ENCODE results near the gene LDAF1.
"Not testable (repeated sequence)": the region's sequence is repeated elsewhere in the genome, so short reads cannot be mapped to it uniquely, and the experiment has no call there.

Gene LDAF1

DNA sequence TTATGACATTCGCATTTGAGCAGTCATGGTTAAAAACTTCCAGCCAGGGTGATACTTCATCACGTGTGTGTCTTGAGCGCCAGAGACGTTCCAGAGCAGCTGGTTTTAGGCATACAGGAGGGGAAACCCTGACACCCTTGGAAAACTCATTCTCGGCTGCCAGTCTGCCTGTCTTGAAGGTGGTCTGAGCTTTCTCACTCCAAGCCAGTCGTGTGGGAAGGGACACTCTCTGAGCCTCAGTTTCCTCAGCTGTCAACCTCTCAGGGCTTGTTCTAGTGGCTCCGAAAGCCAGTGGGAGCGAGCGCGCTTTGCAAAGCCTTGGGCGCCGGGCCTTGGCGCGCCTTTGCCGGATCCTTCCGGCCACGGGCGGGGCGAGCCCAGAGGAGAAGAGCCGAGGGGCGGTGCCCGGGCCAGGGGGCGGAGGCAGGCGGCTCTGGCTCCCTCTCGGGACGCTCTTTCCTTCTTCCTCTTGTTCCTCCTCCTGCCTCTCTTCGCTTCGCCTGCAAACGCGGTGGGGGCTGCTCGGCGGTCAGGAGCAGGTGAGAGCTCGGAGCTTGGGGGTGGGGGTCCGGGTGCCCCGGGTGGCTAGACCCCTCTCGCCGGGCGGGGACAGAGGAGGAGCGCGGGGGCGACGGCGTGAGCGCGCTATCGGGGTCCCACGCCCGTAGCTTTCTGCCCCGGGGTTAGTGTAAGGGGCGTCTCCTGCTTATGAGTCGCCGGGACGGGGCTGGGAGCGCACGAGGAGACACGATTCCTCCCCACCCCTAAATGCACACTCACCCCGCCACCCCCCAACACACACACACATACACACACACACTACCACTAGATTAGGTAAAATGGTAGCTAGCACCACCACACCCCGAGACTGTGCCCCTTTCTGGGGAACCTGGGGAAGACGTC, at the start of gene LDAF1:
Gene LDAF1, plus strand, starts transcription at position 467 of the 903 bp plus-strand sequence. CDS start 2,509 bp downstream, outside the sequence.
- DNase-seq, result peak; percentile 68 to 75

DNA sequence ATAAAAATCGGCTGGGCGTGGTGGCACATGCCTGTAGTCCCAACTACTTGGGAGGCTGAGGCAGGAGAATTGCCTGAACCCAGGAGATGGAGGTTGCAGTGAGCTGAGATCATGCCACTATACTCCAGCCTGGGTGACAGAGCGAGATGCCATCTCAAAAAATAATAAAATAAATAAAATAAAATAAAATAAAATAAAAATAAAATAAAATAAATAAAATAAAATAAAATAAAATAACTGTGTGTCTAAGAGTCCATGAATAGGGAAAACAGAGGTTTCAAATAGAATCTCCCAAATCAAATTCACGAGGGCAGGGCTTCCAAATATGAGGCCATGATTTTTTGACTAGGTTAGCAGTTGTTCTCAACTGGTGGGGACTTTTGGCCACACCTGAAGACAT, 42.9 kb upstream of the LDAF1 start:
- not testable (repeated sequence) for DNase-seq

DNA sequence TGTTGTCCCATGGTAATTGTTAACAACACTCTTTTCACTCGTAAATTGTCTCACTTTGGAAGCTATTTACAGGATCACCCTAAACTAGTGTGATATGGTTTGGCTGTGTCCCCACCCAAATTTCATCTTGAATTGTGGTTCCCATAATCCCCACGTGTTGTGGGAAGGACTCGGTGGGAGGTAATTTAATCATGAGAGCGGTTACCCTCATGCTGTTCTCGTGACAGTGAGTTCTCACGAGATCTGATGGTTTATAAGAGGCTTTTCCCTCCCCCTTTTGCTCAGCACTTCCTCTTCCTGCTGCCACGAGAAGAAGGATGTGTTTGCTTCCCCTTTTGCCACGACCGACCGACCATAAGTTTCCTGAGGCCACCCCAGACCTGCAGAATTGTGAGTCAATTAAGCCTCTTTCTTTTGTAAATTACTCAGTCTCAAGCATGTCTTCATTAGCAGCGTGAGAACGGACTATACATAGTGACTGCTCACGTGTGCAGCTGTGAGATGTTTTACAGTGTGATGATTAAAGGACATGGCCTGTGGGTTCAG, 42.3 kb upstream of the LDAF1 start:
- DNase-seq, result peak; percentile 3 to 29

DNA sequence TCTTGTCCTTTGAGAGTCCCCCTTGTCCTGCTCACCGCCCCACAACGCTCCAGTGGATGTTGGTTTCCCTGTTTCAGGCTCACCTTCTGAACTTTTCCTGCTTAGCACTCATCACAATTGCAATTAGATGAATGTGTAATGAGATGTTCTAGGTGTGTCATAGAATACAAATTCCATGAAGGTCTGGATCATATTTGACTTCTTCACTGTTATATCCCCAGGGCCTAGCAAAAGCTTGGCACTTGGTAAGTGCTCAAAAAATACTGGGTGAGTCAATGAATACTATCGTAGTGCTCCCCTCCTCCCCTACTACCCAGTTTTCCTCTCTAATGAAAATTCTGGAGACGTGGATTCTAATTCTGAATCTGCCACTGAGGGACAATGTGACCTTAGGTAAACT, 40.9 kb upstream of the LDAF1 start:
- no peak for DNase-seq

DNA sequence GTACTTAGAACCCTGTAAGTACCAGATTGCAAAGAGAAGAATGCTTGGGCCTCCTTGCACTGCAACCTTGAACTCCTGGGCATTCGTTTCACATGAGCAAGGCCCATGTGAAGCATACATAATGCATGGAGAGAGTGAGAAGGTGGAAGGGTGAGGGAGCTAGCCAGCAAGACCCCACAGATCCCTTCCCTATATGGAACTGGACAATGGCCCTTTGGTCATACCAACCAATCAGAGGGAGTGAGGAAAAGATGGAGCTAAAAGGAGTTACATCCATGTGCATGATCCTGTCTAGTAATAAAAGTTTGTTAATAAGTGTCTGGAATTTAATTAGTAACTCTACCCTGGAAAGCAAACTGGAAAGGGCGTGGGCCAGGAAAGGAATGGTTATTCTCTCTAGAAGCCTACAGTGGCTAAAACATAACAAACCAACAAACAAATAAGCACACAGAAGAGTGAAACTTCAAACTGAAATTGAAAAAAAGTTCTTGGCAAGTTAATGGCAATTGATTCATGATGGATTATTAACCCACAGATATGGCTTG, 37.4 kb upstream of the LDAF1 start:
- DNase-seq, result no peak

DNA sequence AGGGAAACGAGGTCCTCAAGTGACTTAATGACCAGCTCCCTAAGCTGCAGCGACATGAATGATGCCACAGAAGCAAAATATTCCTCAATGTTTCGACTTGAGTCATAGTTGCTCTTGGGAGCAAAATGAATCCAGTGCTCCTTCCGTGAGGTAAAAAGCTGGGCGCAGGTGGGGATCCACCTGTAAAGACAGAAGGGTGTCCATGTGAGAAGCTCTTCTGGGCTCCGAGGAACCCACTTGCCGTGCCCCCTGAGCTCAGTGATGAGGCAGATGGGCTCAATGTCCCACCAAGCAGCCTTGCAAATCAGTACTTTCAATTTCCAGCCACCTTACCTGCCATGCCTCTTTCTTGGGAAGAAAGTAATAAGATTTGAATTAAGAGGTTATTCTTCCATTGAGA, 33.3 kb upstream of the LDAF1 start:
- no peak for DNase-seq

DNA sequence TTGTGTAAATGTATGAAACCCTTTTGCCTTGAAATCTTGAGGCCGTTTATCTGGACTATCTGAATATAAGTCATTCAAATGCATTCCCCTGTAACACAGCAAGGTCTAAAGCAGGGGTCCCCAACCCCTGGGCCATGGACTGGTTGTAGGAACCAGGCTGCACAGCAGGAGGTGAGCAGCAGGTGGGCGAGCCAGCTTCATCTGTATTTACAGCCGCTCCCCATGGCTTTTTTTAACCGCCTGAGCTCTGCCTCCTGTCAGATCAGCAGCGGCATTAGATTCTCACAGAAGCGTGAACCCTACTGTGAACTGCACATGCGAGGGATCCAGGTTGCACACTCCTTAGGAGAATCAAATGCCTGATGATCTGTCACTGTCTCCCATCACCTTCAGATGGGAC, 32.0 kb upstream of the LDAF1 start:
- no peak for DNase-seq

DNA sequence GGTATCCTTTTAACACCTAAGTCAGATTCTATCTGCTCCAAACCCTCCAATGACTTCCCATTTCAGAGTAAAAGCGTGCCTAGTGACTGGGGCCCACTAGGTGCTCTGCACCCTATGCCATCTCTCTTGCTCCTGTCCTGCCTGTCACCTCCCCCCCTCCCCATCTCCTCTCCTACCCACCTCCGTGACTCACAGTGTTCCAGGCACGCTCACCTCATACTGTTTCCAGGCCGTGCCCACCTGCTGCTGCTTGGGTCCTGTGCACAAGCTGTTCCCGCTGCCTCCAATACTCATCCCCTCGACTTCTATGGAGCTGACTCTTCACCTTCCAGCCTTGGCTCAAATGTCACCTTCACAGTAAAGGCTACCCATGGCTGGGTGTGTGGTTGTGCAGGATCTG, 29.5 kb upstream of the LDAF1 start:
- no peak for DNase-seq

DNA sequence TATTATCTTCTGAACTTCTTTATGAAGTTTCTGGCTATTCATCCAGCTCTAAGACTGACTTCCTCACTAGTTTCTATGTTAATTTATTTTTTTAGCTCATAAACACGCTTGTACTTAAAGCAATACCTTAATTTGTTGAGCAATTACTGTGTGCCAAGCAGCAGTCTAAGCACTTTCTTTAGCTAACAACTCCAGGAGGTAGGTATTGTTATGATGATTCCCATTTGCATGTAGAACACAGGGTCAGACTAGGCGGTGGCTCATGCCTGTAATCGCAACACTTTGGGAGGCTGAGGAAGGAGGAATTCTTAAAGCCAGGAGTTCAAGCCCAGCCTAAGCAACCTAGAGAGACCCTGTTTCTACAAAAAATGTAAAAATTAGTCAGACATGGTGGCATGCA, 27.7 kb upstream of the LDAF1 start:
- no peak for DNase-seq

DNA sequence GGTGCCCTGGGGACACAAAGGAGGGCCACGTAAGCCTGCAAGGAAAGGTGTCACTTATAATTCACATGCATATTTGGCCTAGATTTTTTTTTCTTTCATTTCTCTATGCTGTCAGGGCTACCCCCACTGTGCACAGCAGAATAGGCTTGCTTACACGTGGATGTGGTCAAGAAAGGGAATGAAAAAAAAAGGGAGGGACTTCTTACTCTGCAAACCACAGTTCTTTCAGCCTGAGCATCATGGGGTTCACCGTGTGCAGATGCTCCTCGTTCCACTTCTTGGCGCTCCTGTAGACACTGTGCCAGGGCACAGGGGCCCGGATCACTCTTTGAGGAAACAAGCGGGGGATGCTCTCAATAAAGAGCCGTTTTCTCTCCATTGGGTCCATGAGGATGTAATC, 24.4 kb upstream of the LDAF1 start:
- DNase-seq, result no peak

DNA sequence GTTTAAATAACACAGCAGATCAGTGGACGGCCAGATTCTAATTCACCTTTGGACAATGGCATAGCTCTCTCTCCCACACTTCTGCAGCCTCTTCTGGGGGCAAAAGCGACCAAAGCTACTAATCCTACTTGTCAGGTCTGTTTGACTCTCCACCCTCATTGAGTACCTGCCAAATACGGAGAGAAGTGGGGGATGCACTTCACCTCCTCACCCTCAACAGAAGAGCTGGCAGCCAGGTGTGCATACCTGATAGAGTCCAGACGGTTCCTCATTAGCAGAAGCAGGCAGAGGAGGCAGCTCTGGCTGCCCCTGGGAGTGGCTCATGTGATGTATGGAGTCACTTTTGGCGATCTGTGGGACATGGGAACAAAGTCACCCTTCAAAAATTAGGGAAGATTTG, 12.7 kb upstream of the LDAF1 start:
- DNase-seq, result no peak

DNA sequence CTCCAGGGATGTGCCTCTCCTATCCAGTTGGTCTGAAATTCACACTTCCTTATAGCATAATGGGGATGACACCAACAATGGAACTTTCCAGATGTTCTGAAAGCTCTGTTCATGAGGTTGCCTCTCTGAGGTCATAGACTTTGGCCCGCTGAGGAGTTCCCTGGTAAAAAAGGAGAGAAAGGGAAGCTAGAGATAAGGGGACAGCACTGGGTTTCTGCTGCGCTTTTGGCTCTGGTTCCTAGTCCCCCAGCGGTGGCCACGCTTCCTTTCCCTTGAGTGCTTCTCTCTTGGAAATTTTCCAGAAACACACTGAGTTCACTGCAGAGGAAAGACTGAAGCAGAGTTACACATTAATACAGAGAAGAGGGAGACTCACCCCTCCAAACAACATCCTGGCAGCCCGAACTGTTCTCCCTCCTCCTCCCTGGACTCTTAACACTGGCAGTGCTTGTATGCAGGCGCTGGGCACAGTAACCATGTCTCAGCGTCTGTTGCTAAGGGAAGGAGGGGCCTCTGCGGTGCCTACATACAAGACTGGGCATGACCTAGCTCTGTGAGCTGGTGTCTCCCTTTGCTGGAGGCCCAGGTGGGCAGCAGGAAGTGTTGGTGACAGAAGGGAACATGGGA, 8.0 kb upstream of the LDAF1 start, which contains the start of gene DNAH3:
Gene DNAH3, minus strand, starts transcription at position 472 of the 627 bp plus-strand sequence. CDS start 527 bp downstream, outside the sequence.
- no peak for DNase-seq

DNA sequence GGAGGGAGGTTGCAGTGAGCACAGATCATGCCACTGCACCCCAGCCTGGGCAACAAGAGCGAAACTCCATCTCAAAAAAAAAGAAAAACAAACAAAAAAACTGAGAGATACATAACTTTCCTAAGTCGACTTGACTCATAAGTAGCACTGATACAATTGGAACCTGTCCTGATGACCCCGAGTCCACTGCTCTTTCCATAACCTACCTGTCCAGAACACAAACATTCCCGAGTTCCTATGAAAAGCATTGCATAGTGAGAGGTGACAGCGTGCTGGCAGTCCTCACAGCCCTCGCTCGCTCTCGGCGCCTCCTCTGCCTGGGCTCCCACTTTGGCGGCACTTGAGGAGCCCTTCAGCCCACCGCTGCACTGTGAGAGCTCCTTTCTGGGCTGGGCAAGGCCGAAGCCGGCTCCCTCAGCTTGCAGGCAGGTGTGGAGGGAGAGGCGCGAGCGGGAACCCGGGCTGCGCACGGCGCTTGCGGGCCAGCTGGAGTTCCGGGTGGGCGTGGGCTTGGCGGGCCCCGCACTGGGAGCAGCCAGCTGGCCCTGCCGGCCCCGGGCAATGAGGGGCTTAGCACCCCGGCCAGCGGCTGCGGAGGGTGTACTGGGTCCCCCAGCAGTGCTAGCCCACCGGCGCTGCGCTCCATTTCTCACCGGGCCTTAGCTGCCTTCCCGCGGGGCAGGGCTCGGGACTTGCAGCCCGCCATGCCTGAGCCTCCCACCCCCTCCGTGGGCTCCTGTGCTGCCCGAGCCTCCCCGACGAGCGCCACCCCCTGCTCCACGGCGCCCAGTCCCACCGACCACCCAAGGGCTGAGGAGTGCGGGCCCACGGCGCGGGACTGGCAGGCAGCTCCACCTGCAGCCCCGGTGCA, 6.1 kb upstream of the LDAF1 start:
- not testable (repeated sequence) for DNase-seq

DNA sequence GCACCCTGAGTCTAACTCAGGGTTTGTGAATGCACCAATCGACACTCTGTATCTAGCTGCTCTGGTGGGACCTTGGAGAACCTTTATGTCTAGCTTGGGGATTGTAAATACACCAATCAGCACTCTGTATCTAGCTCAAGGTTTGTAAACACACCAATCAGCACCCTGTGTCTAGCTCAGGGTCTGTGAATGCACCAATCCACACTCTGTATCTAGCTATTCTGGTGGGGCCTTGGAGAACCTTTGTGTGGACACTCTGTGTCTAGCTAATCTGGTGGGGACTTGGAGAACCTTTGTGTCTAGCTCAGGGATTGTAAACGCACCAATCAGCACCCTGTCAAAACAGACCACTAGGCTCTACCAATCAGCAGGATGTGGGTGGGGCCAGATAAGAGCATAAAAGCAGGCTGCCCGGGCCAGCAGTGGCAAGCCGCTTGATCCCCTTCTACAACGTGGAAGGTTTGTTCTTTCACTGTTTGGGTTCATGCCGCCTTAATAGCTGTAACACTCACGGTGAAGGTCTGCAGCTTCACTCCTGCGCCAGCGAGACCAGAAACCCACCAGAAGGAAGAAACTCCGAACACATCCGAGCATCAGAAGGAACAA, 5.2 kb upstream of the LDAF1 start:
- DNase-seq, result not testable (repeated sequence)

DNA sequence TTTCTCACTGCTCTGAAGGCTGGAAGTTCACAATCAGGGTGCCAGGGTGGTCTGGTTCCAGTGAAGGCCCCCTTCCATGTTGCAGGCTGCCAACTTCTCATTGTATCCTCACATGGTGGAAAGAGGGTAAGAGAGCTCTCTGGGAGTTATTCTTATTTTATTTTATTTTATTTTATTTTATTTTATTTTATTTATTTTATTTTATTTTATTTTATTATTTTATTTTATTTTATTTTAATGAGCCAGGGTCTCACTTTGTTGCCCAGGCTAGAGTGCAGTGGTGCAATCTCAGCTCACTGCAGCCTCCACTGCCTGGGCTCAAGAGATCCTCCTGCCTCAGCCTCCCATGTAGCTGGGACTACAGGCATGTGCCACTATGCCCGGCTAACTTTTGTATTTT, 2.5 kb upstream of the LDAF1 start:
- DNase-seq, result not testable (repeated sequence)

DNA sequence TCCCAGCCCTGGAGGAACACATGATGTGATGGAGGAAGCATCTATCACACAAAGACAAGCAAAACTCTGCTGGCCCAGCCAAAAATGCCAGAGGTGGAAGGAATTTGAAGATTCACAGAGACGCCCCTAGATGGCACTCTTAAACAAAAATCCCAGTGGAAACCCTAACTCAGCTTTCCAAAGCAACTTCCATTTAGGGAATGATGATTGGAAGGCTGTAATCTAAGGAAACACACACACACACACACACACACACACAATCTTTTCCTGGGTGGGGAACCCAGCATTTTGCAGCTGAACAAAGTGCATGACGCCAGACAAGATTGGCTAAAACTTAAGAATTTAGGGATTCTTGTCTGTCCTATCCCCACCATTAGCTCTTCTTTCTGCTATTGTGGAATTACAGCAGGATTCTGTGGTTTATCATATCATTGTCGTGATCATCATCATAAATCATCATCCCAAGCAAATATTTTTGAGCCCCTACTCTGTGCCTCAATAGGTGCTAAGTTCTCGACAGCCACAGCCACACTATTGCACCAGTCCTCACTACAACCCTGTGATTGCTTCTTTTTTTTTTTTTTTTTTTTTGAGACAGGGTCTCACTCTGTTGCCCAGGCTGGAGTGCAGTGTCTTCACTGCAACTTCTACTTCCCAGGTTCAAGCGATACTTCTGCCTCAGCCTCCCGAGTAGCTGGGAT, 1.6 kb upstream of the LDAF1 start:
- DNase-seq, result peak in 1 of 2 donors; percentile 18

DNA sequence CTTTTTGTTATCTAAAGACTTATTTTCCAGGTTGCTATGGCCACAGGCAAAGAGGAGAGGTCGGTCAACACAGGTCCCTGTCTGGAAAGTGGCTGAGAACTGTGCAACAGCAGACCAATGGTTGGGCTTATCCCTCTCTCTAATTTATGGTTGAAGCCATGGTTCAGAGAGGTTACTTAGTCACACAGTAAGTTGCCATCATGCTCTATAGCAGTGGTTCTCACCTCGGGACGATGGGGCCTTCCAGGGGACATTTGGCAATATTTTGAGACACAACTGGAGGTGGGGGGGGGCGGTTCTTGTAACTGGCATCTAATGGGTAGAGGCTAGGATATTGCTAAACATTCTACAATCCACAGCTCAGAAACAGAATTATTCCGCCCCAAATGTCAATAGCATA, 842 bp upstream of the LDAF1 start:
- DNase-seq, result no peak

DNA sequence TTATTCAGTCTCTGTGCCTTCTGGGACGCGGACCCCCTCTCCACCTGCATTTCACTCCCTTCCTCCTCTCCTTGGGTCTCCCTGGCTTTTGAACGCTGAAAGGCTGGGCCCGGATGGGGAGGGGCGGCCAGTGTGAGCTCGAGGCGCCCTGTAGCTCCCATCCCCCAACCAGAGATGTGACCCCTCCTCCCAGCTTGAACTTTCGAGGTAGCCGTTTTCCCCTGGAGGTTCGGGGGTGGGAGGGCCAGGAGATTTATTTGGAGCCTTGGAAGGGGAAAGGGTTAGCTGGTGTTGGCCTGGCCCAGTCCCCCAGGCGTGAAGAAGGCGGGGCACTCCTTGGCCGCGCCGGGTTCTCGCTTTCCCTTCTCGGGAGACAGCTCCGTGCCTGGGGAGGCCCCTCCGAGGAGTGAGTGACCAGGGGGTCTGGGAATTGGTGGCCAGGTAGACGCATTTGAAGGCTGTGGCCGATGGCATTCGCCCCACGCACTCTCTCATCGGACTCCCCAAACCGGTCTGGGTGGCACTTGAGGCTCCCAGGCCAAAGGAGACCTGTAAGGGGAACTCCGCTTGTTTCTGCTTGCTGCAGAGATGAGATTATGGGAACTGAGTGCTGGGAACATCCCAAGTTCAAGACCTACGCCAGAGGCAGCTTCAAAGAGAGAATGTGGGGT, 942 bp downstream of the LDAF1 start:
- DNase-seq, result peak in 1 of 2 donors; percentile 12

DNA sequence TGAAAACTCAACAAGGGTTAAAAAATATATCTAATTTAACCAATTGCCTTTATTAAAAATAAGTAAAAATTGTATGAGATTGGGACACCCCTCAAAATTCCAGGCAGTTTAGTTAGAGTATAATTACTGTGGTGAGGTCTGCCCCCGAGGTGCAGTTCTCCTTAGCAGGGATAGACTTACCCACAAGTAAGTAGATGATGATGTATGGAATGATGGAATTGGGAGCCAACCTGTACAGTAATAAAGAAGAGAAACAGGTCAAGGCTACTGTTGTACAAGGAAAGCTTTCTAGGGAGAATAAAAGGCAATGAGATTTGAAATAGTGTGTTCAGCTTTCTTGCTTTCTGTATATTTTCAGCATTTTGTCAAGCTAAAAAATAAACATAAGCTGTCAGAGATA, 1.8 kb downstream of the LDAF1 start:
- no peak for DNase-seq

DNA sequence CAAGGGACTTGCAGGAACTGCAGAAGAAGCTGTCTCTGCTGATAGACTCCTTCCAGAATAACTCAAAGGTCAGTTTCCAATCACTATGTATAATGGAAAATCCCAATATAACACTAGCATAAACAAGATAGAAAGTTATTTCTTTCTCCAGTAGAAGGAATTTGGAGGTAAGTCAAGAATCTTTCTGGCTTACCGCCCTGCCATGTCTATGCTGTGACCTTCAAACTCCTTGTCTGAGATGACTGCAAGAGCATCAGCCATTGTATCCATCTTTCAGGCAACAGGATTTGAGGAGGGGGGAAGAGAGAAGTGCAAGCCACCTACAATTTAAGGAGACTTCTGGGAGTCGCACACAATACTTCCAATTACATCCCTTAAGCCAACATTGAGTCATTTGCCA, 2.7 kb downstream of the LDAF1 start:
- no peak for DNase-seq

DNA sequence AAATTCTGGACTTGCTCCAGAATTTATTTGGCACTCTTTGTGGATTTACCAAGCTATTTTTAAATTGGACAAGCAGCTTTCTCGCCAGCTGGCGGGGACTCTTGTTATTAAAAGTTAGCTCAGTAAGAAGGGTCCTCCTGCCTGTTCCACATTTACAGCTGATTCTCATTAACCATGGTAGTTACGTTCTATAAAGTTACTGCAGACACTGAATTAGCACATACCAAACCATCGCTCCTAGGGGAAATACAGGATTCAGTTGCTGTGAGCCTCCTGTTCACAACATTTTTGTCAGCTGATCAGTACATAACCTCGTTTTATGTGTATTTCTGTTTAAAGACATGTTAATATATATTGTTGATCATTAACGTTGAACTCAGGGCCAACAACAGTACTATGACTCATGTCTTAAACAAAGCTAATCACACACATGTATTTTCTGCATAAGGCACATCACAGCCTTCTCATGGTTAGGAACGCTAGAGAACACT, 4.2 kb downstream of the LDAF1 start:
- no peak for DNase-seq

Measured in CD4-positive, alpha-beta T cell treated with Interferon alpha-2 for 1 hour (primary cell).